ENCODE data around the gene NR1I3. TPM values are rescaled to one million over a fixed set of nuclear protein-coding genes. Genes with fewer than 3 reads are reported as not detected.

The NR1I3 gene
- total RNA-seq, 1 donor from 2014 or later = not detected

GRCh38 chr1:161196521-161197451 lies 41.2 kb downstream of the NR1I3 start:
- peaks cover 28% of the 10 kb centered on the region for H3K4me1 ChIP-seq (ENCODE audit: insufficient read depth, low read length)
- peak overlapping the region; percentile 60 for H3K4me2 ChIP-seq (ENCODE audit: low read length)
- no peaks in the 10 kb centered on the region for H3K79me2 ChIP-seq (ENCODE audit: insufficient read depth, low read length)
- H2AFZ ChIP-seq (ENCODE audit: low read depth, low read length) = peak overlapping the region; percentile 47
- no peak overlapping the region for H3K4me3 Mint-ChIP-seq (ENCODE audit: unreplicated experiment)
- peaks cover 33% of the 10 kb centered on the region for H3K4me1 Mint-ChIP-seq (ENCODE audit: low read depth, unreplicated experiment)
- TF ChIP-seq EZH2 (IDR thresholded peaks at IDR 0.05; ENCODE audit: insufficient read depth, low read length) (no peak), CTCF (IDR thresholded peaks at IDR 0.05; ENCODE audit: insufficient read depth, low read depth, low read length) (no peak)
- H3K4me3 ChIP-seq (ENCODE audit: insufficient read depth, low read depth, low read length) = no peak overlapping the region
- no peaks in the 10 kb centered on the region for H4K20me1 ChIP-seq (ENCODE audit: insufficient read depth, low read length)
- no peaks in the 10 kb centered on the region for H3K36me3 Mint-ChIP-seq (ENCODE audit: low read depth, unreplicated experiment)
- peak overlapping the region; percentile 81 for H3K27ac Mint-ChIP-seq (ENCODE audit: unreplicated experiment)
- peak overlapping the region; percentile 27 for H3K27ac ChIP-seq (ENCODE audit: low read depth, low read length)
- H3K27me3 Mint-ChIP-seq (ENCODE audit: low read depth, unreplicated experiment) = no peaks in the 10 kb centered on the region
- H3K9ac ChIP-seq (ENCODE audit: low read length) = peak overlapping the region; percentile 64
- no peaks in the 10 kb centered on the region for H3K27me3 ChIP-seq (ENCODE audit: insufficient read depth, low read length)
- DNase-seq (ENCODE audit: low read depth) = peak; percentile 21
- no peaks in the 10 kb centered on the region for H3K9me3 ChIP-seq (ENCODE audit: insufficient read depth, low read depth, low read length)
- H3K9me3 Mint-ChIP-seq (ENCODE audit: unreplicated experiment) = no peaks in the 10 kb centered on the region
- FAIRE-seq = no peak
- H3K36me3 ChIP-seq (ENCODE audit: insufficient read depth, low read length) = no peaks in the 10 kb centered on the region

DNA sequence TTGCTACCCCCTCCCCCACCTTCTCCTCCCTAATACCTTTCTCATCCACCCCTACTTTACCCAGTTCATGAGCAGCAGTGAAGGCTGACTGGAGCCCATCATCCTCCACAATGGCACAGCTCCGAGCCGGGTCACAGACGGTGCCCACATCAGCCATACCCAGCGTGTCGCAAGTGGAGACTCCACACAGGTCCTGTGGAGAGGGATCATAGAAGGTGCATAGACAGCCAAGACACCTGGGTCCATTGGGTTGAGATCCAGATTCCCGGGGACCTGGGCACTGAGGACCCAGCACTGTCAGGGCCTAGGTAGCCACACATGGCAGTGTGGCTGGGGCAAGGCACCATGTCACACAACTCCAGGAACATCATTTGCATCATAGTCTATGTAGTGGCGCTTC lies 41.9 kb downstream of the NR1I3 start:
- DNase-seq (ENCODE audit: low read depth) (no peak), FAIRE-seq (no peak)
- Mint-ChIP-seq H3K9me3 (ENCODE audit: unreplicated experiment) (no peaks in the 10 kb centered on the region), H3K4me1 (ENCODE audit: low read depth, unreplicated experiment) (peaks cover 26% of the 10 kb centered on the region), H3K4me3 (ENCODE audit: unreplicated experiment) (no peak overlapping the region), H3K27me3 (ENCODE audit: low read depth, unreplicated experiment) (peaks cover 2% of the 10 kb centered on the region), H3K36me3 (ENCODE audit: low read depth, unreplicated experiment) (no peaks in the 10 kb centered on the region), H3K27ac (ENCODE audit: unreplicated experiment) (no peak overlapping the region)
- Histone ChIP-seq H3K9me3 (ENCODE audit: insufficient read depth, low read depth, low read length) (no peaks in the 10 kb centered on the region), H3K36me3 (ENCODE audit: insufficient read depth, low read length) (no peaks in the 10 kb centered on the region), H3K79me2 (ENCODE audit: insufficient read depth, low read length) (no peaks in the 10 kb centered on the region), H4K20me1 (ENCODE audit: insufficient read depth, low read length) (no peaks in the 10 kb centered on the region), H3K27ac (ENCODE audit: low read depth, low read length) (no peak overlapping the region), H3K9ac (ENCODE audit: low read length) (no peak overlapping the region), H3K27me3 (ENCODE audit: insufficient read depth, low read length) (no peaks in the 10 kb centered on the region), H3K4me3 (ENCODE audit: insufficient read depth, low read depth, low read length) (no peak overlapping the region), H3K4me2 (ENCODE audit: low read length) (no peak overlapping the region), H2AFZ (ENCODE audit: low read depth, low read length) (no peak overlapping the region), H3K4me1 (ENCODE audit: insufficient read depth, low read length) (peaks cover 21% of the 10 kb centered on the region)
- TF ChIP-seq CTCF (IDR thresholded peaks at IDR 0.05; ENCODE audit: insufficient read depth, low read depth, low read length) = no peak
- no peak for TF ChIP-seq EZH2 (IDR thresholded peaks at IDR 0.05; ENCODE audit: insufficient read depth, low read length)

DNA sequence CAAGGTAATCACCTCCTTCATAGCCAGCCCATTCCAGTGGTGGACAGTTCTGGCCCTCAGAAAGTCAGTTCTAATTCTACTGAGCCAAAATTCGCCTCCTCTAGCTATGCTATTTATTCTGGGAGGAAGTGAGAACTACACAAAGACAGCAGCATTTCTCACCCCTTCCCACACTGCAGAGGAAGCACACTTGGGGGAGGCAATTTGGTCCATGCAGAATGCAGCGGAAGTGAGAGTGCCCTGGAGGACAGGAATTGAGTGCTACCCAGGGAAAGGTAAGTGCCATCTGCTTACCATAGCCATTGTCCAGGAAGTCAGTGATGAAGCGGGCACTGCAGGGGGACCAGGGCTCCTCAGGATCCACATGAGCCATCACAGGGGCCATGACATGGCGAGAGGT lies 42.8 kb downstream of the NR1I3 start:
- H3K36me3 Mint-ChIP-seq (ENCODE audit: low read depth, unreplicated experiment) = no peaks in the 10 kb centered on the region

More for the DNA sequence above, 42.8 kb downstream of the NR1I3 start:
- Histone ChIP-seq H3K36me3 (ENCODE audit: insufficient read depth, low read length) (no peaks in the 10 kb centered on the region), H3K4me3 (ENCODE audit: insufficient read depth, low read depth, low read length) (no peak overlapping the region), H2AFZ (ENCODE audit: low read depth, low read length) (no peak overlapping the region), H3K9ac (ENCODE audit: low read length) (no peak overlapping the region), H3K27me3 (ENCODE audit: insufficient read depth, low read length) (no peaks in the 10 kb centered on the region), H3K4me1 (ENCODE audit: insufficient read depth, low read length) (peaks cover 20% of the 10 kb centered on the region), H4K20me1 (ENCODE audit: insufficient read depth, low read length) (no peaks in the 10 kb centered on the region), H3K4me2 (ENCODE audit: low read length) (no peak overlapping the region), H3K9me3 (ENCODE audit: insufficient read depth, low read depth, low read length) (no peaks in the 10 kb centered on the region), H3K27ac (ENCODE audit: low read depth, low read length) (no peak overlapping the region), H3K79me2 (ENCODE audit: insufficient read depth, low read length) (no peaks in the 10 kb centered on the region)
- no peak for TF ChIP-seq CTCF (IDR thresholded peaks at IDR 0.05; ENCODE audit: insufficient read depth, low read depth, low read length)
- no peak for TF ChIP-seq EZH2 (IDR thresholded peaks at IDR 0.05; ENCODE audit: insufficient read depth, low read length)
- DNase-seq (ENCODE audit: low read depth) (no peak), FAIRE-seq (no peak)
- Mint-ChIP-seq H3K27ac (ENCODE audit: unreplicated experiment) (no peak overlapping the region), H3K4me3 (ENCODE audit: unreplicated experiment) (no peak overlapping the region), H3K4me1 (ENCODE audit: low read depth, unreplicated experiment) (peaks cover 20% of the 10 kb centered on the region), H3K9me3 (ENCODE audit: unreplicated experiment) (no peaks in the 10 kb centered on the region), H3K27me3 (ENCODE audit: low read depth, unreplicated experiment) (peaks cover 2% of the 10 kb centered on the region)
